ENCODE data around the gene ATP13A3.

The ATP13A3 gene

GRCh38 chr3:194392576-194392975 is 94.2 kb downstream of the ATP13A3 start:
- no peak for DNase-seq (ENCODE audit: low read depth)

- no peak for DNase-seq (ENCODE audit: low read depth)
Observed at GRCh38 chr3:194390835-194391234, 96.0 kb downstream of the ATP13A3 start.

GRCh38 chr3:194389269-194389668 is 97.5 kb downstream of the ATP13A3 start:
- DNase-seq (ENCODE audit: low read depth) = no peak

GRCh38 chr3:194387926-194388418 is 98.8 kb downstream of the ATP13A3 start:
- DNase-seq (ENCODE audit: low read depth) = no peak

- DNase-seq (ENCODE audit: low read depth) = no peak
Observed at GRCh38 chr3:194387276-194387675, 99.5 kb downstream of the ATP13A3 start.

GRCh38 chr3:194386648-194387047 is 100.2 kb downstream of the ATP13A3 start:
- no peak for DNase-seq (ENCODE audit: low read depth)

- no peak for DNase-seq (ENCODE audit: low read depth)
Observed at GRCh38 chr3:194386066-194386465, 100.7 kb downstream of the ATP13A3 start.

GRCh38 chr3:194384569-194385001 is 102.2 kb downstream of the ATP13A3 start:
- no peak for DNase-seq (ENCODE audit: low read depth)

GRCh38 chr3:194384156-194384555 is 102.6 kb downstream of the ATP13A3 start:
- no peak for DNase-seq (ENCODE audit: low read depth)

- DNase-seq (ENCODE audit: low read depth) = no peak
Observed at GRCh38 chr3:194383276-194383940, 103.4 kb downstream of the ATP13A3 start.

- DNase-seq (ENCODE audit: low read depth) = no peak
Observed at GRCh38 chr3:194382892-194383223, 103.9 kb downstream of the ATP13A3 start.

GRCh38 chr3:194382196-194382891 is 104.5 kb downstream of the ATP13A3 start:
- no peak for DNase-seq (ENCODE audit: low read depth)

- no peak for DNase-seq (ENCODE audit: low read depth)
Observed at GRCh38 chr3:194381460-194381875, 105.3 kb downstream of the ATP13A3 start.

- DNase-seq (ENCODE audit: low read depth) = no peak
Observed at GRCh38 chr3:194380326-194380725, 106.5 kb downstream of the ATP13A3 start.

- DNase-seq (ENCODE audit: low read depth) = no peak
Observed at GRCh38 chr3:194379651-194380050, 107.2 kb downstream of the ATP13A3 start.

GRCh38 chr3:194379231-194379630 is 107.6 kb downstream of the ATP13A3 start:
- DNase-seq (ENCODE audit: low read depth) = no peak

GRCh38 chr3:194377708-194378107 is 109.1 kb downstream of the ATP13A3 start:
- DNase-seq (ENCODE audit: low read depth) = no peak

GRCh38 chr3:194376241-194376560 is 110.6 kb downstream of the ATP13A3 start:
- no peak for DNase-seq (ENCODE audit: low read depth)

- no peak for DNase-seq (ENCODE audit: low read depth)
Observed at GRCh38 chr3:194375473-194376240, 111.1 kb downstream of the ATP13A3 start.

GRCh38 chr3:194374935-194375334 is 111.9 kb downstream of the ATP13A3 start:
- DNase-seq (ENCODE audit: low read depth) = no peak

GRCh38 chr3:194373899-194374298 is 112.9 kb downstream of the ATP13A3 start:
- DNase-seq (ENCODE audit: low read depth) = no peak

GRCh38 chr3:194373028-194373427 is 113.8 kb downstream of the ATP13A3 start:
- no peak for DNase-seq (ENCODE audit: low read depth)

- DNase-seq (ENCODE audit: low read depth) = no peak
Observed at GRCh38 chr3:194370753-194371152, 116.0 kb downstream of the ATP13A3 start.
